Muscle of back (tissue), 13 donors: ENCODE results near the gene MRAS. TPM values are rescaled to one million over a fixed set of nuclear protein-coding genes. Genes with fewer than 3 reads are reported as not detected.

Experiments used
- DNase-seq, 3 donors: peaks; one replicate each; pipeline versions ENCODE4 v3.0.0 to v3.0.0-alpha.2; 2013
- long read RNA-seq, 9 donors: transcript quantifications; one replicate each; lab custom pipeline, GENCODE V29; 2026
- polyA plus RNA-seq, 10 donors: library from polyadenylated mRNA; unstranded; fragments of 120-200 nt; gene quantifications; one replicate each; pipeline ENCODE4 v1.2.1, GENCODE V29; 2013; ENCODE audit not compliant: insufficient read length in 10 of 10

Gene MRAS
- polyA plus RNA-seq = 10 to 100 TPM; 39.4 to 84.0 (median 65.2) TPM
- long read RNA-seq, donor 1, transcript MRAS-202 (6 exons, 1,803 nt) = major isoform, 7 of 18 reads
- long read RNA-seq, donor 1, partial matches to known transcripts = 5 of 18 reads
- long read RNA-seq, donor 1, other reads (novel, unspliced or antisense) = 5 of 18 reads
- long read RNA-seq, donor 2, transcript MRAS-202 (6 exons, 1,803 nt) = major isoform, 8 of 14 reads
- long read RNA-seq, donor 2, partial matches to known transcripts = 0 of 14 reads
- long read RNA-seq, donor 2, other reads (novel, unspliced or antisense) = 0 of 14 reads
- long read RNA-seq, donor 3 = 0 reads
- long read RNA-seq, donor 4, transcript MRAS-202 (6 exons, 1,803 nt) = major isoform, 5 of 6 reads
- long read RNA-seq, donor 4, partial matches to known transcripts = 0 of 6 reads
- long read RNA-seq, donor 4, other reads (novel, unspliced or antisense) = 0 of 6 reads
- long read RNA-seq, donor 5, transcript MRAS-202 (6 exons, 1,803 nt) = major isoform, 12 of 18 reads
- long read RNA-seq, donor 5, partial matches to known transcripts = 6 of 18 reads
- long read RNA-seq, donor 5, other reads (novel, unspliced or antisense) = 0 of 18 reads
- long read RNA-seq, donor 6, transcript MRAS-202 (6 exons, 1,803 nt) = major isoform, 8 of 22 reads
- long read RNA-seq, donor 6, partial matches to known transcripts = 7 of 22 reads
- long read RNA-seq, donor 6, other reads (novel, unspliced or antisense) = 6 of 22 reads
- long read RNA-seq, donor 7, transcript MRAS-202 (6 exons, 1,803 nt) = major isoform, 9 of 10 reads
- long read RNA-seq, donor 7, partial matches to known transcripts = 0 of 10 reads
- long read RNA-seq, donor 7, other reads (novel, unspliced or antisense) = 0 of 10 reads
- long read RNA-seq, donor 8, full-length matches to known transcripts = 3 of 3 reads
- long read RNA-seq, donor 8, partial matches to known transcripts = 0 of 3 reads
- long read RNA-seq, donor 8, other reads (novel, unspliced or antisense) = 0 of 3 reads
- long read RNA-seq, donor 9 = 0 reads

DNA sequence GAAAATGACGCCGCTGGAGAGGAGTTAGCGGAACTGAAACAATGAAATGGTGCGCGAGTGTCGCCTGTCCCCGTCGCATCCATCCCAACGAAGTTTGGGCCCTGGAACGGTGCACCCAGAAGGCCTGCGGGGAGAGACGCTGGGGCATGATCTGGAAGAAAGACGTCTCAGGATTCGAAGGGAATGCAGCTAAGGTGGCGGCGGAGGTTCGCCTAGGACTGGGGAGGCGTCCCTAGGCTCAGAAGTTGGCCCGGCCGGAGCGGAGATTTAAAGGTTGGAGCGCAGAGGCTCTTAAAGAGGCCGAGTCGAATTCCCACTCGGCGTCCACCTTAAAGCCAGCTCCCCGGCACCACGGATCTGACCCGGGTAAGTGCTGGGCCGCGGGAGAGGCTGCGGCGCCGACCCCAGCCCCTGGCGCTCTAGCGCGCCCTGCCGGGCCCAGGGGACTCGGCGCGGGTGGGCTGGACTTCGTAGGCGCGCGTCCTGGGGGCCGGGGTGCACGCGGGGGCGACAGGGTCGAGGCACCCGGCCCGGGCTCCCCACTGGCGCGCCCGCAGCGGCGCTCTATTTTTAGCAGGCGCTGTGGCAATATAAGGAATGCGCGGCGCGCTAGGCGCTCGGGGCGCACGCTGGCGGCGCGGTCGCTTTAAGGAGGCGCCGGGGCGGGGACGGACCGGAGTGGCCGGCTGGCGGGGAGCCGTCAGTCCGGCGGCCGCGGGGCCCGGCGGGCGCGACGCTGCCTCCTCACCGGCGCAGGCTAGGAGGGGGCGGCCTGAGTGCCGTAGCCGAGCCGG is at the start of gene MRAS:
MRAS (plus strand) TSS at position 620 of the 794 bp plus-strand sequence. CDS start 24,305 bp downstream, outside the sequence.
- peak; percentile 79 to 84 (median 79) for DNase-seq

DNA sequence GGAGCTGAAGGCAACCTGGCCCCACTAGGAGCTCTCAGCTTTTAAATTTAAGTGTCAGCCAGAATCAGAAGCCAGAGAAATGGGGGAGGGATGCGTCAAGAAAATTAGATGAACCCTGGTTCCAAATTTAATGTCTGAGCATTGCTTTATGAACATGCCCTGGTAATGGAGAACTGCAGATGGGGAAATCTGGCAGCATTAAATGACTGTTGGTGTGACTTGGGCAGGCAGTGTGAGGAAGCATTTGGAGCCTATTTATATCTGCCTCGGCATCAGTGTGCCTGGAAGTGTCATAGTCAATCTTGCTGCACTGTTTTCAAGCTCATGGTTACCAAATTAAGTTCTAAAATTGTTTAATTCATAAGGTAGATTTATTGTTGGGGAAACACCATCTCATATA is 47.7 kb upstream of the MRAS start:
- no peak for DNase-seq

DNA sequence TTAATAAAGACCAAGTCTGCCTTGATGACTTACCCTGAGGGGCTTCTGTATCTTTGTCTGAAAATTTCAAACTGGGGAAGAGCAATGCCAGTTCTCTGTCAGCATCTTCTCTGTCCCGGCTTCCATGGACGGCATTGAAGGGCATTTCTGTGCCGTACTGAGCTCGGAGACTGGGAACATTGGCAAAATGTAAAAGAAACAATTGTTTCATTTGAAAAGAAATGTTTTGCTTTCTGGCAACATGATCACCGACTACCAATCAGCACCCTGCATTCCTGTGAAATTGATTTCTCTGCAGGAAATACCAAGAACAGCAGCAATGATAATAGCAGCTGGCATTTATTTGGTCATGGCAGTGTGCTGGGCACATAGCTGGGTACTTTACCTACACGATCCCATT is 44.9 kb upstream of the MRAS start:
- DNase-seq = no peak

DNA sequence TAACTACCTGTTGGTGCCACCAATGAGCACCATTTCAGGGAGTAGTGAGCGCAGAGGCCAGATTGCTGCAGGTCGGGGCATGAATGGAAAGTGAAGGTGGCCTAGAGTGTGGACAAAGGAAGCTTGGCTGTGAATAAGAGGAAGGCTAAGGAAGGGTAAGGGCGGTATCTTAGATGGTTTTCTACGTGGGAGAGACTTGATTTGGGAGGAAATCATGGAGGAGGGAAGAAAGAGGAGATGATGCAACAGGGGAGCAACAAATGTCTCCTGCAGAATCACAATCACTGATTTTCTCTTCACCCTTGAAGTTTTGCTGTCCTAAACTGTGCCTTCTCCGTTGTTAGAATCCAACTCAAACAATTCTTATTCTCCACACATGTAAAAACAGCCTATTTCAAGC is 40.5 kb upstream of the MRAS start:
- DNase-seq = no peak

DNA sequence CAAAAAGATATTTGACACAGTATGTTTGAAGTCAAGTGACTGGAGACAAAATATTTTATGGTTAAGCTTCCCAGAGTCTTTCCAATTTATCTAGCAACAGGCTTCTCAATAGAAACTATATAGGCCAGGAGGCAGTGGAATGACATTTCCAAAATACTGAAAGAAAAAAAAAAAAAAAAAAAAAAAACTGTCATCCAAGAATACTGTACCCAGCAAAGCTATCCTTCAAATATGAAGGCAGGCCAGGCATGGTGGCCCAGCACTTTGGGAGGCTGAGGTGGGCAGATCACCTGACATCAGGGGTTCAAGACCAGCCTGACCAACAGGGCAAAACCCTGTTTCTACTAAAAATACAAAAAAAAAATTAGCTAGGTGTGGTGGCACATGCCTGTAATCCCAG is 39.6 kb upstream of the MRAS start:
- DNase-seq = no peak

DNA sequence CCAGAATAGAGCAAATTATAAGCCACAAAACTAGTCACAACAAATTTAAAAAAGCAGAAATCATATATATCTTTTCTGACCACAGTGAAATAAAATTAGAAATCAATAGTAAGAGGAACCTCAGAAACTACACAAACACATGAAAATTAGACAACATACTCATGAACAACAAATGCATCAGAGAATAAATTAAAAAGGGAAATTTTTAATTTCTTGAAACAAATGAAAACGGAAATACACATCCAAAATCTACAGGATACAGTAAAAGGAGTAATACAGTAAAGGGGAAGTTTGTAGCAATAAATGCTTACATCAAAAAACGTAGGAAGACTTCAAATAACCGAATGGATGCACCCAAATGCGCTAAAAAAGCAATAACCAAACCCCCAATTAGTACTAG is 37.9 kb upstream of the MRAS start:
- DNase-seq = no peak

DNA sequence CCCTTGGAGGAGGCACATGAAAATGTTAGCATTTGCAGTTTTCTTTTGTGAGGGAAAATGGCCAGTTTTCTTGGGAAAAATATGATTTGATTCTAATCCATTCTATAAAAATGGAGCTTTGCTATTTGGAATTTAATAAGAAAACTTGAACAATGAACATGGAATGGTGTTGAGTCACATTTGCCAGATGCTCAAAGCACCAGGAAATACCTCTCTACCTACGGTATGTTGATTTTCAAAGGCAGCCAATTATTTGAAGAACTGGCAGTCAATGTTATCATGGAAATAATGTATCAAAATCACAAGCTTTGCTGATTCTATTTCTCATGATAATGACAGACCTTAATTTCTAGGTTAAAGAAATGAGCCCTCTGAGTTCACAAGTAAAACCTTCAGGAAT is 33.6 kb upstream of the MRAS start:
- DNase-seq = no peak

DNA sequence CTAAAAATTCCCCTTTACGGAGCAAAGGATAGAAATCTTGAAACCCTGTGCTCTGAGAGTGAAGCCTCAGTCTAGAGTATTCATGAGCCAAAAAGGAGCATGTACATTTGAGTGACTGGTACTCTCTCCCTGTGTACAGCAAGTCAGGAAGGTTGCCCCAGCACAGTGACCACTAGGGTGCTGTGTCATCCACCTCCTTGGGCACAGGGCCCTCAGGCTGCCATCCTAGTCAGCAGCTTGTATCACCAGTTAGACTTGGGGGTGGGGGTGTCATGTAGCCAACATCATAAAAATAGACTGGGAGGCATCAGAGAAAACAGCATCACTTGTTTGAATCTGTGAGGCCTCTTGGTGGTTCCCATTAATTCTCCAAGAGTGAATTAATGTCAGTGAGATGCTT is 30.7 kb upstream of the MRAS start:
- DNase-seq = no peak

DNA sequence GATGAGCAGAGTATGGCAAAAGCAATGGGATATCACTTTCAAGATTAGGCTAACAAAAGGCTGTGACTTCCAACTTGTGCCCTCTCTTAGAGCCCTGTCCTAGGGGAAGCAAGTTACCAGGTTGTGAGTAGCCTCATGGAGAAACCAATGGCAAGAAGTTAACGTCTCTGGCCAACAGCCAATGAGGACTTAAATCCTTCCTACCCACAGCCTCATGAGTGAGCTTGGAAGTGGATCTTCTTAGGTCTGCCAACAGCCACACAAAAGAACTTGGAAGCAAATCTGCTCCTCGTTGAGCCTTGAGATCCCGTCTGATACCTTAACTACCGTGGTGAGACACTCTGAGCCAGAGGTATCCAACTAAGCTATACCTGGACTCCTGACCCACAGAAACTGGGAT is 24.4 kb upstream of the MRAS start:
- no peak for DNase-seq

DNA sequence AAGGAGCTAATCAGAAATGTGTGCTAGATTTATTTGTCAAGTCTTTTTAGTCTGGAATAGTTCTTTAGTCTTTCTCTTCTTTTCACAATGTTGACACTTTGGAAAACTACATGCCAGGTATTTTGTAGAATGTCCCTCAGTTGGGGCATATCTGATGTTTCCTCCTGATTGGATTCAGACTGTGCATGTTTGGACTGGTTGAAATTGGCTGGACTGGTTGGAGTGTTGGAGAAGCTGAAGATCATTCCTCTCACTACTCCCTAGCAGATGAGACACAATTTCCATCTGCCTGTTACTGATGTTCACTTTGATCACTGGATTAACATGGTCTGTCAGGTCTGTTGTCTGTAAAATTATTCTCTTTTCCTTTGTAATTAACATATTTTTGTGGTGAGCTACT is 22.4 kb upstream of the MRAS start:
- no peak for DNase-seq

DNA sequence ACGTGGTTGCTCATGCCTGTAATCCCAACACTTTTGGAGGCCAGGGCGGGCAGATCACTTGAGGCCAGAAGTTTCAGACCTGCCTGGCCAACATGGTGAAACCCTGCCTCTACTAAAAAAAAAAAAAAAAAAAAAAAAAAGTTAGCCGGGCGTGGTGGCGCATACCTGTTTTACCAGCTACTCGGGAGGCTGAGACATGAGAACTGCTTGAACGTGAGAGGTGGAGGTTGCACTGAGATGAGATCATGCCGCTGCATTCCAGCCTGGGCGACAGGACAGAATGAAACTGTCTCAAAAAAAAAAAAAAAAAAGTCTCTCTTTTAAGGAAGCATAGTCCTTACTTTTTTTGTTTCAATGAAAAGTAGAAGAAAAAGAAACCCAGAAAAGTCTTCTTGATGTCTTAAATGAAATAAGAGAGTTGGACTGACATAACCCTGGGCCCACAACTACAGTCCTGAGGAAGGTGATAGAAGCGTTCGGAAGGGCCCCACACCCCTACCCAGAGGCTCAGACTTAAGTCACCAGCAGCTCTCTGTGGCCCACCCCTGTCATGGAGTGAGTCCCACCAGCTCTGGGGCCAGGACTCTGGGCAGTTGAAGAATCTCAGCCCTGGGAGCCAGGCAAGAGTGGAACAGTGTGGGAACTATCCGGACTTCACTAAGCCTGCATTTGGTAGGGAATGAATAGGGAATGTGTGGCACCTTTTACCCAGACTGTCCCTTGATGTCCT is 21.3 kb upstream of the MRAS start:
- no peak for DNase-seq

DNA sequence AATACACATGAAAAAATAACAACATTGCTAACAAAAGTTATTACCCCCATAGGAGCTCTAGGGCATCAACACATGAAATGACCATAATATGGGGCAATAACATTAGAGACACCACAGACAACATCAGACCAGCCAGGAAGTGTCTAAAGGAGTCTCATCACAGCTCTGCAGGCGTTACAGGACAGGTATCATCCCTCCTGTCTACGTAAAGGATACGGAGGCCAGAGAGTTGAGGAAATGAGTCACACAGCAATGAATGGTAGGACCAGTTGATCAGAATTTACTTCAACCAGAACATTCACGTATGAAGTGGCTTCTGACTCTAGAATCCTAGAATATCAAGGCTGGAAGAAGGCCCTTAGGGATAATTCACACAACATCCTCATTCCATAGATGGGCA is 20.5 kb upstream of the MRAS start:
- DNase-seq = no peak

DNA sequence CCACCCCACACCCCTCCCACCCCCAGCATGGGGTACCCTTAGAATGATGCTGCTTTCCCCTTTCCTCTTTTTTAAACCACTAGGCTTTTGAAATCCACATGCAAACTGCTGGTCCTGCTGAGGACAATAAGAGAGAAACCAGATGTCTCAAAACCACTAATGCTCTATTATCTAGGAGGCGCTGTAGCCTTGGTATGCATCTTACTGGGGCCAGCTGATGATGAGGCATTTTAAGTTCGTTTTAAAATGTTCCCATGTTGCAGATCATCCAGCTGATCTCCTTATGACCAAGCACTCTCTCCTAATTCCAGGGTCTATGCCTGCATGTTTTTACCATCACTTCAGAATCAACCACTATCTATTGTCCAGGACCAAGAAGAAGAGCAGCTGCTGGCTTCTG is 20.0 kb upstream of the MRAS start:
- no peak for DNase-seq

DNA sequence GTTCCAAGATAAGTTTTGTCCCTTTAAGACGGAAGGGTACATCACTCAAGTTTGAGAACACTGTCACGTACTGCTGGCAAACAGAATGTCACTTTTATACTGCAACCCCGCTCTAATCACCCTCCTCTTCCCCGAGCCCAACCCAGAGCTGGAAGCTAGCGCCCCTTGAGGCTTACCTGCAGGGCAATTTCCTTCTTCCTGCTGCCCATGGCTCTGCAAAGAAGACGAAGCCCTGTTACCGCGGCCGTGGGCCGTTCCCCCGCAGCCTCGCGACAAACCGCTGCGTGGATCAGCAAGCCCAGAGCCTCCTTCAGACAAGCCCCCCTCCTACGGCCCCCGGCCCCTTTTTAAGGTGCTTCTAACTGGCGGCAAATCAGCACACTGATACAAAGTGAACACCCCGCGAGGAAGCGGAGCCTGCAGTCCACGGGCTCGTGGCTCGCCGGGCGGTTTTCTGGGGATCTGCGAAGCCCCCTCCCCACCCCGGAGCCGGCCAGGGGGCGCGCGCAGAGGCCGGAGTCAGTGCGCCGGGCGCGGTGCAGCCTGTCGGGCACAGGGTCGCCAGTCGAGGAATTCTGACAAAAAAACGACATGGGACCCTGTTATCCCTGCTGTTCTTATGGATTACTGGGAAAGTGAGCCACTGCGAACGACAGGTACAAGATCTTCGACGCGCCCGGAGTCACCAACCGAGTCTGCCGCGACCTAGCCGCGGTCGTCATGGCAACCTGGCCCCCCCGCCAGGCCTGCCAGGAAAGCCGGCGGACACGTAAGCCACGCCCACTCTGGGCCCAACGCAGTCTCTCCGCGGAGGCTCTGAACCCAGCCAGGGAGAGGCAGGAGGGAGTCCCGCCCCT is 19.0 kb upstream of the MRAS start, which contains the start of gene NME9:
NME9 (minus strand) TSS at position 725 of the 857 bp plus-strand sequence; CDS start at position 209, 516 bp downstream.
- DNase-seq = peak; percentile 59 to 75 (median 59)

DNA sequence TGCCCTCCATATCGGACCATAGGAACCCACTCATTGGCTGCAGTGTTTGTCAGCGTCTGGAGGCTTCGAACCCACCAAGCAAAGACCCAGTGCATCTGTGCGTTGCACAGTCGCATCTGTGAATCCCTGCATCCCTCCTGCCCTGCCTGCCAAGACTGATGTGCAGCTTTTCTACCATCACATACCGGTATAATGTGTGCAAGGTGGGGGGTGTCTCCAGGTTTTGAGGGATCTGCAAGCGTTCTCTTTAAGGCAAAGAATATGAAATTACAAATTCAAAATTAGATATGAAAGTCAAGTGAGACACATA is 18.4 kb upstream of the MRAS start:
- no peak for DNase-seq

DNA sequence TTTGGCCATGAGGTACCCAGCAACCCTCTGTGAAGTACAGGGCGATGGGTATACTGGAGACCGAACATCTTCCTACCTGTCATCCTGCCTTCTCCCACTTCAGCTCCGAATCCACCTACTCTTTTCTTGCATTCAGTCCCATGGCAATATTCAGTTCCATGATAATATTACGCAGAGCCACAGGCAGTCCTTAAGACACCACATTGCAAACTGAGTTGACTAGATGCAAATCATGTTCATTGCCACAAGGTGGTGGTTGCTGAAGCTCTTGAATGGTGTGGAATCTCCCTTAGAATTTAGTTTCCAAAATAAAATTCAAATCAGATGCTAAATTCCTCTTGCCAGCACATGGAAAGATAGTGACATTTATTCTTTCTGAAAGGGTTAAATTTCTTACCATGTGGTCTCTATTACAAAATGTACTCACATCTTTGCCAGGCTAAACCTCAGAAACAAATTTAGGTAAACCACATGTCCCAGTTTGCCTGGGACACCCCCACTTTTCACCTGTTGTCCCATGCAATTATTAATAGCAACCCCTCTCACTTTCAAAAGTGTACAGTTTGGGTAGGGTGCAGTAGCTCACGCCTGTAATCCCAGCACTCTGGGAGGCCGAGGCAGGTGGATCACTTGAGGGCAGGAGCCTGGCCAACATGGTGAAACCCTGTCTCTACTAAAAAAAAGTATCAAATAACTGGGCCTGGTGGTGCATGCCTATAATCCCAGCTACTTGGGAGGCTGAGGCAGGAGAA is 17.1 kb upstream of the MRAS start:
- no peak for DNase-seq

DNA sequence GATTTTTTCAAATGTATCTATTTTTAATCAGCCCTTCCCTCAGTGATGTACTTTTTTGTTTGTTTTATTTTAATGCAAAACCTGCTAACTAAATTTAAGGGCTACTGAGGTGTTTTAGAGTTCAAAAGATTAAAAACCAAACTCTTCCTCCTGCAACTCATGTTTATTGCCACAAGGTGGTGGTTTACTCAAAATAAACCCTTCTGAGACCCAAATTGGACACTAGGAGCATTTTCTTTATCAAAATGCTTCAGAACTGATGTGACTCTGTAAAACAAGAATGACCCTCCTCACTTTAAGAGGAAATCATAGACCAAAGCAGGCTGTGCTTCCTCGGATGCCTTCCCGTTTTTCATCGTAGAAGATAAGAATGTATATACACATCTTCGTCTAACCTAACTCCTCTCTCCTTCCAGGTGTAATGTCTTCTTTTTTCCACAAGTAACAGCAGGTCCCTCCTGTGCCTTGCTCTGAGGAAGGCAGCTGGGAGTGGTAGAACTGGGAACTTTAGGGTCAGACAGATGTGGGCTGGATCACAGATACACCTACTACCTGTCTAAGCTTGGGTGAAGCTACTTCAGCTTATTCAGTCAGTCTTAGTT is 15.8 kb upstream of the MRAS start:
- DNase-seq = peak in 1 of 3 donors; percentile 37

DNA sequence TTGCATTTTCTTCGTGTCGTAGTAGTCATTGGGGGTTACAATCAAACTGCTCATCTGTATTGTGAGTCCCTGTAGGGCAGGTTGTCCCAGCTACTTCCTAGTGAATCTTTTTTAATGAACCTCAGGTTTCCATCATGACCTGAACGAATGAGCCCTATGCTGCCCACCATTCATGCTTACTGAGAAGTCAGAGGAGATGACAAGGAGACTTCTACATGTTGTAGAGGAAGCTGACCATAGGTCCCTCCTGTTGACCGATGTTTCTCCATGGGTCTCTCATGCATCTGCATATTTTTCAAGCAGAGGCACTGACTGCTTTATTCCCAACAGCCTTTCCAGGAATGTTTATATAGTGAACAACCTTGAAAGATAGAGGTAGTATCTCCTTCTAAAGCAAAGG is 13.8 kb upstream of the MRAS start:
- DNase-seq = no peak

DNA sequence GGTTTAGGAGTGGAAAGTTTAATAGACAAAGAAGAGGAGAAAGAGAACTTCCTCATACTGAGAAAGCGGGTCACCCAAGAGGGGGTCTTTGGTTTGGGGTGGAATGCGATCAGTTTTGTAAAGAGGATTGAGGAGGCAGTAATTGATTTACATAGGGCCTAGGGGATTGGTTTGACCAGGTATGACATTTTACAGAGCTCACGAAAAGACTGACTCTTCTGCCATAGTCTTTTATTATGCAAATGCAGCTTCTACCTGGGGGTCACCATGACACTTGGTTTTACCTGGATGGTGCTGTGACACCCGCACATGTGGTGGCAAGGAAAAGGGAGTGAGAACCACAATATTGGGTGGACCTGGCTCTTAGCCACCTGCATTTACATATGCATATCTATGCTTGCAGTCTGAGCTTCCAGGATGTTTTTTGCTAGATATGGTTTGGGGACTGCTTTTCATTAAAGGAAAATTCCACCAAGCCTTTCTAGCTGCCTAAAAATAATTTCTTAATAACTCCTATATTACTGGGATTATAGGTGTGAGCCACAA is 11.9 kb upstream of the MRAS start:
- no peak for DNase-seq
